Liver (tissue), 9 donors: ENCODE data around the gene MKS1. TPM values are rescaled to one million over a fixed set of nuclear protein-coding genes. Genes with fewer than 3 reads are reported as not detected.

Source experiments
- DNase-seq: peaks from one replicate; pipeline ENCODE4 v3.0.0-alpha.2; 2017; ENCODE audit warnings: low spot score
- H3K27ac ChIP-seq, 2 donors: one replicate each; pipeline ENCODE4 v1.7.0; 2013; ENCODE audit warnings: inconsistent platforms in 2 of 2, low read length in 2 of 2, control low read depth in 1 of 2, low read depth in 1 of 2, mild to moderate bottlenecking in 1 of 2
- H3K27me3 ChIP-seq, 4 donors: one replicate each; pipeline versions ENCODE4 v1.6.1 to v1.7.0; 2013; ENCODE audit warnings: low read length in 3 of 4, inconsistent platforms in 1 of 4, mild to moderate bottlenecking in 1 of 4, moderate library complexity in 1 of 4; ENCODE audit not compliant: control insufficient read depth in 4 of 4, insufficient read depth in 4 of 4
- H3K36me3 ChIP-seq, 4 donors: one replicate each; pipeline versions ENCODE4 v1.6.1 to v1.7.0; 2013; ENCODE audit warnings: low read length in 3 of 4, mild to moderate bottlenecking in 3 of 4, low read depth in 1 of 4, moderate library complexity in 1 of 4; ENCODE audit not compliant: control insufficient read depth in 4 of 4, insufficient read depth in 3 of 4
- H3K4me1 ChIP-seq, 4 donors: one replicate each; pipeline versions ENCODE4 v1.6.1 to v1.7.0; 2013; ENCODE audit warnings: low read length in 3 of 4, mild to moderate bottlenecking in 3 of 4, moderate library complexity in 1 of 4; ENCODE audit not compliant: control insufficient read depth in 4 of 4, insufficient read depth in 4 of 4
- H3K4me3 ChIP-seq, 3 donors: one replicate each; pipeline versions ENCODE4 v1.6.1 to v1.7.0; 2013; ENCODE audit warnings: low read length in 3 of 3, control low read depth in 1 of 3, low read depth in 1 of 3, mild to moderate bottlenecking in 1 of 3
- H3K9ac ChIP-seq, 2 donors: one replicate each; pipeline ENCODE4 v1.7.0; 2013; ENCODE audit warnings: low read length in 2 of 2, mild to moderate bottlenecking in 2 of 2, moderate library complexity in 2 of 2, control low read depth in 1 of 2, low read depth in 1 of 2
- H3K9me3 ChIP-seq, 4 donors: one replicate each; pipeline versions ENCODE4 v1.6.1 to v1.7.0; 2013; ENCODE audit warnings: low read length in 3 of 4; ENCODE audit not compliant: control insufficient read depth in 4 of 4
- EGR1 ChIP-seq, 2 donors: IDR thresholded peaks; 2 replicates each; pipeline ENCODE4 v1.6.1; 2016 to 2018; ENCODE audit warnings: antibody characterized with exemption in 2 of 2, low read depth in 2 of 2
- FOXA1 ChIP-seq: IDR thresholded peaks from 2 replicates; pipeline ENCODE4 v1.6.1; 2016; ENCODE audit warnings: antibody characterized with exemption
- FOXA2 ChIP-seq: IDR thresholded peaks from 2 replicates; pipeline ENCODE4 v1.6.1; 2016; ENCODE audit warnings: antibody characterized with exemption
- GABPA ChIP-seq, 2 donors: IDR thresholded peaks in 1 of 2; conservative IDR thresholded peaks in 1 of 2; 2 replicates each; pipeline ENCODE4 v1.6.1; 2016; ENCODE audit warnings: antibody characterized with exemption in 2 of 2, mild to moderate bottlenecking in 1 of 2, moderate library complexity in 1 of 2
- HNF4A ChIP-seq, 2 donors: conservative IDR thresholded peaks; 2 replicates each; pipeline ENCODE4 v1.6.1; 2016; ENCODE audit warnings: antibody characterized with exemption in 2 of 2, mild to moderate bottlenecking in 2 of 2
- HNF4G ChIP-seq: IDR thresholded peaks from 2 replicates; pipeline ENCODE4 v1.6.1; 2016; ENCODE audit warnings: antibody characterized with exemption
- JUND ChIP-seq, 2 donors: IDR thresholded peaks; 2 replicates each; pipeline ENCODE4 v1.6.1; 2016; ENCODE audit warnings: antibody characterized with exemption in 2 of 2
- MAX ChIP-seq: IDR thresholded peaks from 2 replicates; pipeline ENCODE4 v1.6.1; 2016; ENCODE audit warnings: antibody characterized with exemption
- NR2F2 ChIP-seq: IDR thresholded peaks from 2 replicates; pipeline ENCODE4 v1.6.1; 2016; ENCODE audit warnings: antibody characterized with exemption
- RAD21 ChIP-seq, 2 donors: IDR thresholded peaks; 2 replicates each; pipeline ENCODE4 v1.6.1; 2016; ENCODE audit warnings: antibody characterized with exemption in 2 of 2, mild to moderate bottlenecking in 2 of 2
- RXRA ChIP-seq, 2 donors: IDR thresholded peaks; 2 replicates each; pipeline ENCODE4 v1.6.1; 2017 to 2018; ENCODE audit warnings: antibody characterized with exemption in 2 of 2, mild to moderate bottlenecking in 1 of 2
- SP1 ChIP-seq: IDR thresholded peaks from 2 replicates; pipeline ENCODE4 v1.6.1; 2018; ENCODE audit warnings: antibody characterized with exemption, mild to moderate bottlenecking
- TAF1 ChIP-seq: conservative IDR thresholded peaks from 2 replicates; pipeline ENCODE4 v1.6.1; 2016; ENCODE audit warnings: antibody characterized with exemption, mild to moderate bottlenecking
- YY1 ChIP-seq: IDR thresholded peaks from 2 replicates; pipeline ENCODE4 v1.6.1; 2016; ENCODE audit warnings: antibody characterized with exemption, mild to moderate bottlenecking
- ZBTB33 ChIP-seq: IDR thresholded peaks from 2 replicates; pipeline ENCODE4 v1.6.1; 2016; ENCODE audit warnings: antibody characterized with exemption
- WGBS: extraction: QIAGEN DNeasy Blood & Tissue Kit; methylation state at CpG from one replicate; pipeline ENCODE4 v1.1.7; 2013; 5-methylcytosine and 5-hydroxymethylcytosine counted together
- polyA plus RNA-seq, 2 donors: library from polyadenylated mRNA; stranded (reverse) in 1 of 2; unstranded in 1 of 2; fragments of 200-250 nt in 1 of 2; fragments of >200 nt in 1 of 2; fragmentation: Nextera tagmentation in 1 of 2; extraction: Ambion mirVana in 1 of 2; gene quantifications; one replicate each; pipeline versions ENCODE4 v1.2.1 to v1.2.3, GENCODE V29; 2013 to 2015
- total RNA-seq, 2 donors: library from RNA; depleted of rRNA; stranded (reverse); fragments of >200 nt; gene quantifications; one replicate each; pipeline ENCODE4 v1.2.3, GENCODE V29; 2014
- TF ChIP-seq, protein P1 (sequence below): fragments of 150-350 bp; IDR thresholded peaks from 2 replicates; pipeline ENCODE4 v1.5.1; 2017; ENCODE audit warnings: improper control_type of control experiment, low read depth, low read length; ENCODE audit not compliant: missing input control
- TF ChIP-seq, protein P2 (sequence below): IDR thresholded peaks from 2 replicates; pipeline ENCODE4 v1.6.1; 2016; ENCODE audit warnings: antibody characterized with exemption, mild to moderate bottlenecking
- TF ChIP-seq, protein P3 (sequence below): IDR thresholded peaks from 2 replicates; pipeline ENCODE4 v1.6.1; 2016; ENCODE audit warnings: antibody characterized with exemption
- donor health status: healthy.
- donor health status: healthy.
- donor health status: healthy.
- donor health status: healthy.
- donor health status: healthy.

Gene MKS1
- total and polyA plus RNA-seq, 4 donors: 4.4 to 7.9 (median 5.1) TPM

GRCh38 chr17:58227733-58228132, 8.7 kb upstream of the MKS1 start:
- WGBS: 43% methylated on average over 3 of the region's 3 CpGs
- Histone ChIP-seq H3K27me3 (no peaks in the 10 kb centered on the region), H3K36me3 (no peaks in the 10 kb centered on the region), H3K4me3 (no peak overlapping the region), H3K4me1 (no peaks in the 10 kb centered on the region), H3K27ac (no peak overlapping the region), H3K9ac (no peak overlapping the region), H3K9me3 (no peaks in the 10 kb centered on the region)
- TF ChIP-seq TAF1 (no peak), SP1 (no peak), HNF4A (conservative IDR thresholded peaks at IDR 0.05) (peak; percentile 39 to 55), YY1 (no peak)
- TF ChIP-seq, protein P1, sequence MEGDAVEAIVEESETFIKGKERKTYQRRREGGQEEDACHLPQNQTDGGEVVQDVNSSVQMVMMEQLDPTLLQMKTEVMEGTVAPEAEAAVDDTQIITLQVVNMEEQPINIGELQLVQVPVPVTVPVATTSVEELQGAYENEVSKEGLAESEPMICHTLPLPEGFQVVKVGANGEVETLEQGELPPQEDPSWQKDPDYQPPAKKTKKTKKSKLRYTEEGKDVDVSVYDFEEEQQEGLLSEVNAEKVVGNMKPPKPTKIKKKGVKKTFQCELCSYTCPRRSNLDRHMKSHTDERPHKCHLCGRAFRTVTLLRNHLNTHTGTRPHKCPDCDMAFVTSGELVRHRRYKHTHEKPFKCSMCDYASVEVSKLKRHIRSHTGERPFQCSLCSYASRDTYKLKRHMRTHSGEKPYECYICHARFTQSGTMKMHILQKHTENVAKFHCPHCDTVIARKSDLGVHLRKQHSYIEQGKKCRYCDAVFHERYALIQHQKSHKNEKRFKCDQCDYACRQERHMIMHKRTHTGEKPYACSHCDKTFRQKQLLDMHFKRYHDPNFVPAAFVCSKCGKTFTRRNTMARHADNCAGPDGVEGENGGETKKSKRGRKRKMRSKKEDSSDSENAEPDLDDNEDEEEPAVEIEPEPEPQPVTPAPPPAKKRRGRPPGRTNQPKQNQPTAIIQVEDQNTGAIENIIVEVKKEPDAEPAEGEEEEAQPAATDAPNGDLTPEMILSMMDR: no peak
- no peak for DNase-seq

- no peak for TF ChIP-seq HNF4G
- TF ChIP-seq HNF4A (conservative IDR thresholded peaks at IDR 0.05): no peak
- TF ChIP-seq SP1: no peak
- TF ChIP-seq JUND (IDR thresholded peaks at IDR 0.05): no peak
- TF ChIP-seq YY1: no peak
- TF ChIP-seq NR2F2: no peak
- no peak for TF ChIP-seq RXRA (IDR thresholded peaks at IDR 0.05)
- Histone ChIP-seq H3K9ac (no peak overlapping the region), H3K9me3 (no peaks in the 10 kb centered on the region), H3K27me3 (no peaks in the 10 kb centered on the region), H3K27ac (no peak overlapping the region), H3K4me1 (peaks cover 0 to 6% (median 0%) of the 10 kb centered on the region in 4 donors), H3K36me3 (no peaks in the 10 kb centered on the region), H3K4me3 (no peak overlapping the region)
- 46% methylated on average over 1 of the region's 1 CpG for WGBS
- no peak for DNase-seq
Measured at GRCh38 chr17:58224315-58224714, 5.3 kb upstream of the MKS1 start.

DNA sequence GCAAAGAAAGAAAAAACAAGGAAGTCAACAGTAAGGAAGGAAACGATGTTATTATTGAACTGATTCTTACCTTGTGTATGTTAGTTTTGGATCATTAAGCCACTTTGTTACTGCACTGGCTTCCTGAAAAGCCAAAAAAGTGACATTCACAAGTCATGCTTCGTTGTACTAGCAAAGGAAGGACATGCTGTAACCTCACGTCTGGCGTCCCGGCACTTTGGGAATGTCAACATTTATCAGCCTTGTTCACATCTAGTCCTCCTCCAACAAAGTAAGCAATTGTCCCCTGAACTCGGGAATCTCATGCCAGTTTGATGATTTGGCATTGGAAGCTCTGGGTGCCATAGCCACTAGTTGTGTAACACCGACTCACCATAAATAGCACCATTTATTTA, 731 bp upstream of the MKS1 start:
- 57% methylated on average over 7 of the region's 7 CpGs for WGBS
- Histone ChIP-seq H3K4me3 (peak overlapping the region in 2 of 3 donors; percentile 86 to 100), H3K9me3 (no peaks in the 10 kb centered on the region), H3K27me3 (no peaks in the 10 kb centered on the region), H3K27ac (no peak overlapping the region), H3K9ac (no peak overlapping the region), H3K36me3 (peaks cover 0 to 8% (median 2%) of the 10 kb centered on the region in 4 donors), H3K4me1 (peaks cover 0 to 13% (median 2%) of the 10 kb centered on the region in 4 donors)
- no peak for TF ChIP-seq GABPA (IDR thresholded peaks at IDR 0.05 in 1 of 2, conservative IDR thresholded peaks at IDR 0.05 in 1 of 2)
- TF ChIP-seq, protein P2, sequence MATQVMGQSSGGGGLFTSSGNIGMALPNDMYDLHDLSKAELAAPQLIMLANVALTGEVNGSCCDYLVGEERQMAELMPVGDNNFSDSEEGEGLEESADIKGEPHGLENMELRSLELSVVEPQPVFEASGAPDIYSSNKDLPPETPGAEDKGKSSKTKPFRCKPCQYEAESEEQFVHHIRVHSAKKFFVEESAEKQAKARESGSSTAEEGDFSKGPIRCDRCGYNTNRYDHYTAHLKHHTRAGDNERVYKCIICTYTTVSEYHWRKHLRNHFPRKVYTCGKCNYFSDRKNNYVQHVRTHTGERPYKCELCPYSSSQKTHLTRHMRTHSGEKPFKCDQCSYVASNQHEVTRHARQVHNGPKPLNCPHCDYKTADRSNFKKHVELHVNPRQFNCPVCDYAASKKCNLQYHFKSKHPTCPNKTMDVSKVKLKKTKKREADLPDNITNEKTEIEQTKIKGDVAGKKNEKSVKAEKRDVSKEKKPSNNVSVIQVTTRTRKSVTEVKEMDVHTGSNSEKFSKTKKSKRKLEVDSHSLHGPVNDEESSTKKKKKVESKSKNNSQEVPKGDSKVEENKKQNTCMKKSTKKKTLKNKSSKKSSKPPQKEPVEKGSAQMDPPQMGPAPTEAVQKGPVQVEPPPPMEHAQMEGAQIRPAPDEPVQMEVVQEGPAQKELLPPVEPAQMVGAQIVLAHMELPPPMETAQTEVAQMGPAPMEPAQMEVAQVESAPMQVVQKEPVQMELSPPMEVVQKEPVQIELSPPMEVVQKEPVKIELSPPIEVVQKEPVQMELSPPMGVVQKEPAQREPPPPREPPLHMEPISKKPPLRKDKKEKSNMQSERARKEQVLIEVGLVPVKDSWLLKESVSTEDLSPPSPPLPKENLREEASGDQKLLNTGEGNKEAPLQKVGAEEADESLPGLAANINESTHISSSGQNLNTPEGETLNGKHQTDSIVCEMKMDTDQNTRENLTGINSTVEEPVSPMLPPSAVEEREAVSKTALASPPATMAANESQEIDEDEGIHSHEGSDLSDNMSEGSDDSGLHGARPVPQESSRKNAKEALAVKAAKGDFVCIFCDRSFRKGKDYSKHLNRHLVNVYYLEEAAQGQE: no peak
- TF ChIP-seq JUND (IDR thresholded peaks at IDR 0.05): no peak
- TF ChIP-seq, protein P3, sequence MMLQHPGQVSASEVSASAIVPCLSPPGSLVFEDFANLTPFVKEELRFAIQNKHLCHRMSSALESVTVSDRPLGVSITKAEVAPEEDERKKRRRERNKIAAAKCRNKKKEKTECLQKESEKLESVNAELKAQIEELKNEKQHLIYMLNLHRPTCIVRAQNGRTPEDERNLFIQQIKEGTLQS: no peak
- TF ChIP-seq RAD21 (IDR thresholded peaks at IDR 0.05): no peak
- no peak for TF ChIP-seq TAF1
- no peak for TF ChIP-seq SP1
- no peak for TF ChIP-seq EGR1 (IDR thresholded peaks at IDR 0.05; ENCODE audit: low read depth in 2 of 2)
- TF ChIP-seq HNF4G: no peak
- TF ChIP-seq ZBTB33: no peak
- TF ChIP-seq, protein P1: no peak
- TF ChIP-seq MAX: no peak
- TF ChIP-seq NR2F2: no peak
- no peak for TF ChIP-seq FOXA1
- no peak for TF ChIP-seq HNF4A (conservative IDR thresholded peaks at IDR 0.05)
- TF ChIP-seq FOXA2: no peak
- no peak for TF ChIP-seq RXRA (IDR thresholded peaks at IDR 0.05)
- TF ChIP-seq YY1: no peak
- no peak for DNase-seq
